AG04449 (cell line): Measurements from ENCODE around the gene ADAMTSL4.
"Not testable (repeated sequence)": the region's sequence is repeated elsewhere in the genome, so short reads cannot be mapped to it uniquely, and the experiment has no call there.

Experiments
- CTCF ChIA-PET: fragments of 350-600 bp; formaldehyde crosslinking; extraction: SDS; loops from one replicate; lab custom pipeline; 2021; ENCODE audit warnings: antibody characterized with exemption; lab: Yijun Ruan, JAX
- POLR2A ChIA-PET: fragments of 400-600, 350-600 bp; formaldehyde crosslinking; extraction: SDS; loops from one replicate; lab custom pipeline; 2020; ENCODE audit warnings: antibody characterized with exemption, inconsistent platforms; lab: Yijun Ruan, JAX
- DNase-seq: peaks from one replicate; pipeline ENCODE4 v3.0.0-alpha.2; 2010; ENCODE audit warnings: low read depth, low spot score
- H3K4me3 ChIP-seq: 2 replicates; pipeline ENCODE4 v1.5.1; 2011; ENCODE audit warnings: low read depth, mild to moderate bottlenecking, control low read depth, low read length
- CTCF ChIP-seq: IDR thresholded peaks from one replicate; pipeline ENCODE4 v1.5.1; 2011; ENCODE audit warnings: mild to moderate bottlenecking, moderate library complexity, low read length, control low read depth, inconsistent platforms; ENCODE audit not compliant: insufficient read depth; ENCODE audit errors: missing control alignments

The ADAMTSL4 gene

GRCh38 chr1:150566589-150567340 is 17.6 kb downstream of the ADAMTSL4 start:
- ChIA-PET POLR2A (interaction anchor here (7.2 kb wide), 1 partner anchor 8 kb away, joined by 135 read pairs; the partner anchor contains the start of gene MCL1), CTCF (interaction anchor here (2.9 to 19.4 kb wide), 2 partner anchors 54 to 246 kb away, joined by 11 to 315 read pairs; partner anchors contain the start of gene ENSA)
- no peak for DNase-seq
- no peak for TF ChIP-seq CTCF
- H3K4me3 ChIP-seq: no peak overlapping the region; the same call in 1 of the 2 replicates

- peak overlapping the region; percentile 36 for H3K4me3 ChIP-seq
- ChIA-PET CTCF (interaction anchor here (1.0 to 19.4 kb wide), 4 partner anchors 7 to 53 kb away, joined by 4 to 315 read pairs (median 37); partner anchors contain the start of gene ENSA), POLR2A (interaction anchor here (4.0 kb wide), 1 partner anchor 11 kb away, joined by 69 read pairs; the partner anchor contains the start of gene MCL1)
- no peak for DNase-seq
- no peak for TF ChIP-seq CTCF
Measured at GRCh38 chr1:150567341-150567716, 18.1 kb downstream of the ADAMTSL4 start.

GRCh38 chr1:150567717-150568593 is 18.7 kb downstream of the ADAMTSL4 start:
- ChIA-PET POLR2A (interaction anchor here (0.6 to 4.0 kb wide), 3 partner anchors 8 to 191 kb away, joined by 3 to 69 read pairs (median 3); partner anchors contain the start of gene MCL1), CTCF (interaction anchor here (1.0 to 19.4 kb wide), 6 partner anchors 8 to 355 kb away, joined by 3 to 315 read pairs (median 6); partner anchors contain the start of gene ENSA)
- H3K4me3 ChIP-seq: peak overlapping the region; percentile 36
- TF ChIP-seq CTCF: no peak
- peak; percentile 95 for DNase-seq

GRCh38 chr1:150568594-150568966 is 19.4 kb downstream of the ADAMTSL4 start:
- DNase-seq: no peak
- ChIA-PET CTCF (interaction anchor here (1.1 to 19.4 kb wide), 5 partner anchors 8 to 354 kb away, joined by 3 to 315 read pairs (median 9); partner anchors contain the start of gene ENSA), POLR2A (interaction anchor here (0.6 to 4.0 kb wide), 3 partner anchors 9 to 190 kb away, joined by 3 to 69 read pairs (median 3); partner anchors contain the start of gene MCL1)
- no peak overlapping the region for H3K4me3 ChIP-seq
- TF ChIP-seq CTCF: no peak

GRCh38 chr1:150572918-150573647 is 23.9 kb downstream of the ADAMTSL4 start:
- ChIA-PET CTCF (interaction anchor here (1.0 to 6.4 kb wide), 2 partner anchors 8 to 13 kb away, joined by 3 to 70 read pairs; no protein-coding TSS in a partner anchor), POLR2A (interaction anchor here (1.3 to 11.1 kb wide), 3 partner anchors 10 to 47 kb away, joined by 3 to 135 read pairs (median 3); no protein-coding TSS in a partner anchor)
- TF ChIP-seq CTCF: no peak
- H3K4me3 ChIP-seq: no peak overlapping the region
- no peak for DNase-seq

- CTCF ChIA-PET: interaction anchor here (6.4 kb wide), 1 partner anchor 13 kb away, joined by 70 read pairs; no protein-coding TSS in a partner anchor
- DNase-seq, H3K4me3 ChIP-seq: not testable (repeated sequence)
- POLR2A ChIA-PET: interaction anchor here (11.1 kb wide), 1 partner anchor 11 kb away, joined by 135 read pairs; no protein-coding TSS in a partner anchor
Measured at GRCh38 chr1:150573648-150574071, 24.5 kb downstream of the ADAMTSL4 start.
